Measurements from ENCODE around the gene ZC3H10.

GRCh38 chr12:56121204-56121870, 3.3 kb downstream of the ZC3H10 start:
- TF ChIP-seq POLR2A (IDR thresholded peaks at IDR 0.05) (no peak), POLR2AphosphoS5 (IDR thresholded peaks at IDR 0.05) (no peak)

Measured in suprapubic skin (tissue), 4 donors.